DOHH2 (cell line): ENCODE results near the gene SYNE1.

Experiments used
- EZH2phosphoT487 ChIP-seq: fragments of 200-600 bp; sonication (generic); IDR thresholded peaks from 2 replicates; pipeline ENCODE4 v1.6.1; 2017; ENCODE audit warnings: borderline replicate concordance, mild to moderate bottlenecking, antibody characterized with exemption, low read length, moderate library complexity, mixed read lengths
- TF ChIP-seq, protein P1 (sequence below): fragments of 200-600 bp; sonication (generic); IDR thresholded peaks from one replicate; pipeline ENCODE4 v1.5.1; 2014; ENCODE audit warnings: antibody characterized with exemption, mild to moderate bottlenecking, low read depth, low read length; ENCODE audit not compliant: poor library complexity, severe bottlenecking

DNA sequence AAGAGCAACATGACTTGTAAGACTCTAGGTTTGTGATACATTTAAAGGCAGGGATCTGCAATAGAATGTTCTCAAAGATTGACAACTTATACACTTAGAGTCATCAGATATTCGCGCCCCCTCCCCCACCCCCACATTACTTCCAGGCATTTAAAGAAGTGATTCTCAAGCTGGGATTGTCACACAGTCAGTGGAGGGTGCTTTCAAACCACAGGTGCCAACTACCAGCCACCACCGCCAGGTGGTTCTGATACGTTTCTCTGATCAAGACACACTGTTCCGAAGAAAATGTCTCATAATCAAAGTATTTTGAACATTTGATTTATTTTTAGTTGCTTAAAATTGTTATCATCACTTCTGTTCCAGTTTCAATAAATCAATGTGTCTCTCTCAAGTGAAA is 472.2 kb downstream of the SYNE1 start:
- TF ChIP-seq, protein P1, sequence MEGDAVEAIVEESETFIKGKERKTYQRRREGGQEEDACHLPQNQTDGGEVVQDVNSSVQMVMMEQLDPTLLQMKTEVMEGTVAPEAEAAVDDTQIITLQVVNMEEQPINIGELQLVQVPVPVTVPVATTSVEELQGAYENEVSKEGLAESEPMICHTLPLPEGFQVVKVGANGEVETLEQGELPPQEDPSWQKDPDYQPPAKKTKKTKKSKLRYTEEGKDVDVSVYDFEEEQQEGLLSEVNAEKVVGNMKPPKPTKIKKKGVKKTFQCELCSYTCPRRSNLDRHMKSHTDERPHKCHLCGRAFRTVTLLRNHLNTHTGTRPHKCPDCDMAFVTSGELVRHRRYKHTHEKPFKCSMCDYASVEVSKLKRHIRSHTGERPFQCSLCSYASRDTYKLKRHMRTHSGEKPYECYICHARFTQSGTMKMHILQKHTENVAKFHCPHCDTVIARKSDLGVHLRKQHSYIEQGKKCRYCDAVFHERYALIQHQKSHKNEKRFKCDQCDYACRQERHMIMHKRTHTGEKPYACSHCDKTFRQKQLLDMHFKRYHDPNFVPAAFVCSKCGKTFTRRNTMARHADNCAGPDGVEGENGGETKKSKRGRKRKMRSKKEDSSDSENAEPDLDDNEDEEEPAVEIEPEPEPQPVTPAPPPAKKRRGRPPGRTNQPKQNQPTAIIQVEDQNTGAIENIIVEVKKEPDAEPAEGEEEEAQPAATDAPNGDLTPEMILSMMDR, result peak; percentile 22
- TF ChIP-seq EZH2phosphoT487, result no peak
